IPS-18a (cell line): ENCODE measurements around the gene SERPINB12.

Experiments used
- H3K27ac ChIP-seq: one replicate; pipeline ENCODE4 v1.5.1; 2013; ENCODE audit warnings: low read length
- H3K27me3 ChIP-seq: one replicate; pipeline ENCODE4 v1.6.1; 2013; ENCODE audit warnings: mild to moderate bottlenecking, low read length; ENCODE audit not compliant: control insufficient read depth, insufficient read depth
- H3K36me3 ChIP-seq: one replicate; pipeline ENCODE4 v1.6.1; 2013; ENCODE audit warnings: low read depth, low read length; ENCODE audit not compliant: control insufficient read depth
- H3K4me1 ChIP-seq: one replicate; pipeline ENCODE4 v1.6.1; 2013; ENCODE audit warnings: low read depth, low read length; ENCODE audit not compliant: control insufficient read depth
- H3K4me3 ChIP-seq: one replicate; pipeline ENCODE4 v1.5.1; 2013; ENCODE audit warnings: low read length
- H3K9ac ChIP-seq: one replicate; pipeline ENCODE4 v1.6.1; 2013; ENCODE audit warnings: mild to moderate bottlenecking, low read length, moderate library complexity
- H3K9me3 ChIP-seq: one replicate; pipeline ENCODE4 v1.6.1; 2013; ENCODE audit warnings: low read depth, low read length; ENCODE audit not compliant: control insufficient read depth

The SERPINB12 gene

DNA sequence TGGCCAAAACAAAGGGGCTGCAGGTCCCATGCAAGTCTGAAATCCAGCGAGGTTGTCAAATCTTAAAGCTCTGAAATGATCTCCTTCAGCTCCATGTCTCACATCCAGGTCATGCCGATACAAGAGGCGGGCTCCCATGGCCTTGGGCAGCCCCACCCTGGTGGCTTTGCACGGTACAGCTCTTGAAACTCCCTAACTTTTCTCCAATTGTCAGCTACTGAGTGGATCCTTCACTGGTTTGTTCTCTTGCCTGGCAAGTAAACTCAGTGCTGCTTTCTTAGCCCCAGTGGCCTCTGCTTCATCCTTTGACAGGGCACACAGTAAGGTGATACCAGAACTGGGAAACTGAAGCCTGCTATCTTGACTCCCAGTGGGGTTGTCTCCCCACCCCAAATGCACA, 71.3 kb downstream of the SERPINB12 start:
- H3K9me3 ChIP-seq: no peaks in the 10 kb centered on the region
- H3K4me3 ChIP-seq: no peak overlapping the region
- no peak overlapping the region for H3K9ac ChIP-seq
- H3K27ac ChIP-seq: no peak overlapping the region
- H3K27me3 ChIP-seq: no peaks in the 10 kb centered on the region
- H3K36me3 ChIP-seq: no peaks in the 10 kb centered on the region
- H3K4me1 ChIP-seq: peaks cover 3% of the 10 kb centered on the region

GRCh38 chr18:63617049-63617914, 75.1 kb downstream of the SERPINB12 start:
- H3K9ac ChIP-seq: no peak overlapping the region
- H3K9me3 ChIP-seq: no peaks in the 10 kb centered on the region
- peaks cover 3% of the 10 kb centered on the region for H3K4me1 ChIP-seq
- no peak overlapping the region for H3K4me3 ChIP-seq
- H3K27me3 ChIP-seq: no peaks in the 10 kb centered on the region
- no peaks in the 10 kb centered on the region for H3K36me3 ChIP-seq
- H3K27ac ChIP-seq: no peak overlapping the region

- Histone ChIP-seq H3K9ac (no peak overlapping the region), H3K36me3 (no peaks in the 10 kb centered on the region), H3K4me3 (no peak overlapping the region), H3K27ac (no peak overlapping the region), H3K27me3 (no peaks in the 10 kb centered on the region), H3K9me3 (no peaks in the 10 kb centered on the region), H3K4me1 (peaks cover 3% of the 10 kb centered on the region)
These were observed 75.7 kb downstream of the SERPINB12 start for GRCh38 chr18:63617915-63618234.
